Transverse colon (tissue), 3 donors: ENCODE data around the gene TRMT2A.

Experiments used
- CTCF ChIP-seq, 5 experiments: fragments of 200-600 bp in 3 of 5; fragments of 450-650 bp in 2 of 5; sonication (generic) in 3 of 5; IDR thresholded peaks; 1 replicate in 2 of 5; 2 replicates in 3 of 5; pipeline ENCODE4 v1.5.1; 2016 to 2017; ENCODE audit warnings: antibody characterized with exemption in 5 of 5, inconsistent platforms in 3 of 5, mild to moderate bottlenecking in 2 of 5, moderate library complexity in 1 of 5
- POLR2A ChIP-seq: fragments of 450-650 bp; IDR thresholded peaks from one replicate; pipeline ENCODE4 v1.6.1; 2016; ENCODE audit warnings: antibody characterized with exemption, mild to moderate bottlenecking, moderate library complexity

DNA sequence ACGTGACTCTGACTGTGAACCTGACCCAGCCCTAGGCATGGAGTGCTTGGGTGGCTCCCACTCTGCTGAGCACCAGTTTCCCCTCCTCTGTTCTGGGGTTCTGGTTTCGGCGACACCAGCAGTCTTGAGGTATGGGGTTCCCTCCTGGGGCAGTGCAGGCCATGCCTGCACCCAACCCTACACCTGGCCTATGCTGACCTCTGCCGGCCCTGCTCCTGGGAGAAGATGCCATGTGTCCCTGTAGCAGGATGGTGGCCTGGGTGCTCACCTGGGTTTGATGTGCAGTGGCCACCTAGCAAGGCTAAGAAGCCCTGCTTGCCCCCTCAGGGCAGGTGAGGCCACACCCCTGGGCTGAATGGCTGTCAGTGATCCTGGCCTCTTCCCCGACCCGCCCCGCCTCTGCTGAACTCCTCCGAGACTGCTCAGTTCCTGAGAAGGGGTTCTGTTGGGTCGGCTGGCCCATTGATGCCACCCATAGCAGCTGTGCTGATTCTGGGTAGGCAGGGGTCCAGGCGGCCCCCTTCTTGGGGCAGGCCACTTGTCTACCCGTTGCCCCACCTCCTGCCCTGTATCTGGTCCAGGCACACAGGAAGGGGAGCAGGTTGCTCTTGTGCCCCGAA, 17.0 kb upstream of the TRMT2A start:
- TF ChIP-seq CTCF (IDR thresholded peaks at IDR 0.05) (no peak), POLR2A (no peak)
